Fibroblast of villous mesenchyme (primary cell): ENCODE results near the gene UGGT1. TPM values are rescaled to one million over a fixed set of nuclear protein-coding genes. Genes with fewer than 3 reads are reported as not detected.
A peak's percentile ranks its signal among the peaks of the same experiment; 100 is the strongest.

ENCODE experiments used
- DNase-seq: peaks from one replicate; pipeline ENCODE4 v3.0.0-alpha.2; 2010; ENCODE audit warnings: low read depth
- H3K4me3 ChIP-seq: 2 replicates; pipeline ENCODE4 v1.5.1; 2011; ENCODE audit warnings: low read depth, mild to moderate bottlenecking, low read length
- CTCF ChIP-seq: IDR thresholded peaks from 2 replicates; pipeline ENCODE4 v1.5.1; 2012; ENCODE audit warnings: low read depth, mild to moderate bottlenecking, low read length; ENCODE audit not compliant: insufficient read depth
- total RNA-seq: library from RNA; depleted of rRNA; stranded (reverse); fragments of >200 nt; gene quantifications from 2 replicates; pipeline ENCODE4 v1.2.3, GENCODE V29; 2012

The UGGT1 gene
- total RNA-seq, 1 donor: 75.1 TPM

- no peak for DNase-seq
- H3K4me3 ChIP-seq: no peak overlapping the region
- no peak for TF ChIP-seq CTCF
Observed at GRCh38 chr2:128178149-128178649, 87.2 kb downstream of the UGGT1 start.

GRCh38 chr2:128178650-128179460, 87.9 kb downstream of the UGGT1 start:
- H3K4me3 ChIP-seq: no peak overlapping the region
- peak; percentile 98 for DNase-seq
- TF ChIP-seq CTCF: peak; percentile 86

- no peak for DNase-seq
- no peak for TF ChIP-seq CTCF
- H3K4me3 ChIP-seq: no peak overlapping the region
Observed at GRCh38 chr2:128179461-128179755, 88.4 kb downstream of the UGGT1 start.

GRCh38 chr2:128180031-128180430, 89.0 kb downstream of the UGGT1 start:
- DNase-seq: peak; percentile 40
- no peak overlapping the region for H3K4me3 ChIP-seq
- TF ChIP-seq CTCF: no peak

GRCh38 chr2:128185576-128185975, 94.6 kb downstream of the UGGT1 start:
- no peak for TF ChIP-seq CTCF
- H3K4me3 ChIP-seq: no peak overlapping the region
- DNase-seq: no peak

- peak; percentile 91 for DNase-seq
- no peak for TF ChIP-seq CTCF
- no peak overlapping the region for H3K4me3 ChIP-seq
Observed at GRCh38 chr2:128187032-128187654, 96.1 kb downstream of the UGGT1 start.
